A673 (cell line): ENCODE data around the gene CCDC43. TPM values are rescaled to one million over a fixed set of nuclear protein-coding genes. Genes with fewer than 3 reads are reported as not detected.
A peak's percentile ranks its signal among the peaks of the same experiment; 100 is the strongest.
"Not testable (repeated sequence)": the region's sequence is repeated elsewhere in the genome, so short reads cannot be mapped to it uniquely, and the experiment has no call there.

ENCODE experiments used
- BruUV-seq: library from RNA; stranded (reverse); fragments of 400-500 nt; replicated peaks from 2 replicates; lab custom pipeline; 2021; lab: Mats Ljungman, UMichigan
- CTCF ChIA-PET: fragments of 300-600 bp; sonication (Branson Sonifier 250); formaldehyde crosslinking; loops from one replicate; lab custom pipeline; 2022; ENCODE audit warnings: antibody characterized with exemption; lab: Charles Lee
- POLR2A ChIA-PET: fragments of 300-600 bp; sonication (Branson Sonifier 250); formaldehyde crosslinking; loops from one replicate; lab custom pipeline; 2022; ENCODE audit warnings: antibody characterized with exemption; ENCODE audit not compliant: low non-redundant PET; lab: Charles Lee
- DNase-seq: peaks from one replicate; pipeline ENCODE4 v3.0.0-alpha.2; 2015; ENCODE audit warnings: low spot score
- H3K27ac ChIP-seq: fragments of 200-600 bp; sonication (generic); 2 replicates; pipeline ENCODE4 v1.5.1; 2016; ENCODE audit warnings: mixed run types, low read depth, mild to moderate bottlenecking, mixed read lengths, antibody characterized with exemption, low read length; ENCODE audit not compliant: poor library complexity, severe bottlenecking
- H3K27me3 ChIP-seq: fragments of 200-600 bp; sonication (generic); replicated peaks from 2 replicates; pipeline ENCODE4 v1.6.1; 2017; ENCODE audit warnings: mixed run types, low read depth, mild to moderate bottlenecking, mixed read lengths, antibody characterized with exemption, low read length; ENCODE audit not compliant: insufficient read depth, poor library complexity
- H3K36me3 ChIP-seq: fragments of 200-600 bp; sonication (generic); 2 replicates; pipeline ENCODE4 v1.6.1; 2016; ENCODE audit warnings: mixed run types, mild to moderate bottlenecking, mixed read lengths, antibody characterized with exemption, low read length; ENCODE audit not compliant: insufficient read depth, poor library complexity, severe bottlenecking
- H3K4me1 ChIP-seq: fragments of 200-600 bp; sonication (generic); 2 replicates; pipeline ENCODE4 v1.6.1; 2017; ENCODE audit warnings: mixed run types, mild to moderate bottlenecking, mixed read lengths, antibody characterized with exemption, low read length; ENCODE audit not compliant: insufficient read depth, poor library complexity, severe bottlenecking
- H3K4me3 ChIP-seq: fragments of 200-600 bp; sonication (generic); 2 replicates; pipeline ENCODE4 v1.5.1; 2016; ENCODE audit warnings: low read depth, mixed run types, mild to moderate bottlenecking, mixed read lengths, low read length; ENCODE audit not compliant: poor library complexity, severe bottlenecking
- H3K9me3 ChIP-seq: fragments of 200-600 bp; sonication (generic); 2 replicates; pipeline ENCODE4 v1.6.1; 2016; ENCODE audit warnings: mixed run types, low read depth, mild to moderate bottlenecking, mixed read lengths, antibody characterized with exemption, low read length; ENCODE audit not compliant: poor library complexity, severe bottlenecking
- EZH2 ChIP-seq: fragments of 200-600 bp; sonication (generic); IDR thresholded peaks from 2 replicates; pipeline ENCODE4 v1.6.1; 2017; ENCODE audit warnings: borderline replicate concordance, low read depth, mild to moderate bottlenecking, mixed read lengths, antibody characterized with exemption, low read length; ENCODE audit not compliant: poor library complexity, severe bottlenecking
- intact Hi-C: fragments of 100-400 bp; cut with micrococcal nuclease; formaldehyde crosslinking; loops from one replicate; pipeline ENCODE4 v1.10.0; 2022; ENCODE audit not compliant: unreplicated experiment
- total RNA-seq: library from RNA; stranded (reverse); gene quantifications from 2 replicates; pipeline ENCODE4 v1.2.3, GENCODE V29; 2021
- TF ChIP-seq, protein P1 (sequence below): fragments of 300-800, 200-600 bp; sonication (generic); conservative IDR thresholded peaks from 2 replicates; pipeline ENCODE4 v1.5.1; 2017; ENCODE audit warnings: low read depth, mild to moderate bottlenecking, antibody characterized with exemption, low read length, moderate library complexity, mixed read lengths

The CCDC43 gene
- total RNA-seq, 1 experiment from 2014 or later = 20.3 TPM

DNA sequence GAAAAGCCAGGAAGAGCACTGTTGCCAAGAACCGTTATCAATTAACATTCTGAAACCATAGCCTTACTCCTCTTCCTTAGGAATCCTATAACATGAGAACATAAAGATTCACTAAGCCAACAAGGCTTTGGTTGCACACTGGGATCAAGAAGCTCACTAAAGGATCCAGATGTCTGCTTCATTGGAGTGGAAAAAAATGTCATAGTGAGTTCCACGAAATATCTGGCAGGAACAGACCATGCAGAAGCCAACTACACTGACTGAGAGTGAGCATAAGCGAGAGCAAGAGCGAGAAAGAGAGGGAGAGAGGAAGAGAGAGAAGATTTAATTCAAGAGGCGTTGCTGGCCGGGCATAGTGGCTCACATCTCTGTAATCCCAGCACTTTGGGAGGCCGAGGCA lies 46.7 kb downstream of the CCDC43 start:
- no peaks in the 10 kb centered on the region for H3K4me1 ChIP-seq
- no peak for DNase-seq
- H3K36me3 ChIP-seq = no peaks in the 10 kb centered on the region
- intact Hi-C loops = no loop called here
- POLR2A ChIA-PET = interaction anchor here (0.5 kb wide), 1 partner anchor 27 kb away, joined by 10 read pairs; no protein-coding TSS in a partner anchor
- no peak overlapping the region for H3K4me3 ChIP-seq
- CTCF ChIA-PET = no interaction called here
- no peak overlapping the region for H3K27ac ChIP-seq
- no peaks in the 10 kb centered on the region for H3K27me3 ChIP-seq
- no TSS peak for BruUV-seq
- TF ChIP-seq EZH2 = no peak
- TF ChIP-seq, protein P1, sequence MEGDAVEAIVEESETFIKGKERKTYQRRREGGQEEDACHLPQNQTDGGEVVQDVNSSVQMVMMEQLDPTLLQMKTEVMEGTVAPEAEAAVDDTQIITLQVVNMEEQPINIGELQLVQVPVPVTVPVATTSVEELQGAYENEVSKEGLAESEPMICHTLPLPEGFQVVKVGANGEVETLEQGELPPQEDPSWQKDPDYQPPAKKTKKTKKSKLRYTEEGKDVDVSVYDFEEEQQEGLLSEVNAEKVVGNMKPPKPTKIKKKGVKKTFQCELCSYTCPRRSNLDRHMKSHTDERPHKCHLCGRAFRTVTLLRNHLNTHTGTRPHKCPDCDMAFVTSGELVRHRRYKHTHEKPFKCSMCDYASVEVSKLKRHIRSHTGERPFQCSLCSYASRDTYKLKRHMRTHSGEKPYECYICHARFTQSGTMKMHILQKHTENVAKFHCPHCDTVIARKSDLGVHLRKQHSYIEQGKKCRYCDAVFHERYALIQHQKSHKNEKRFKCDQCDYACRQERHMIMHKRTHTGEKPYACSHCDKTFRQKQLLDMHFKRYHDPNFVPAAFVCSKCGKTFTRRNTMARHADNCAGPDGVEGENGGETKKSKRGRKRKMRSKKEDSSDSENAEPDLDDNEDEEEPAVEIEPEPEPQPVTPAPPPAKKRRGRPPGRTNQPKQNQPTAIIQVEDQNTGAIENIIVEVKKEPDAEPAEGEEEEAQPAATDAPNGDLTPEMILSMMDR = no peak
- H3K9me3 ChIP-seq = no peaks in the 10 kb centered on the region

DNA sequence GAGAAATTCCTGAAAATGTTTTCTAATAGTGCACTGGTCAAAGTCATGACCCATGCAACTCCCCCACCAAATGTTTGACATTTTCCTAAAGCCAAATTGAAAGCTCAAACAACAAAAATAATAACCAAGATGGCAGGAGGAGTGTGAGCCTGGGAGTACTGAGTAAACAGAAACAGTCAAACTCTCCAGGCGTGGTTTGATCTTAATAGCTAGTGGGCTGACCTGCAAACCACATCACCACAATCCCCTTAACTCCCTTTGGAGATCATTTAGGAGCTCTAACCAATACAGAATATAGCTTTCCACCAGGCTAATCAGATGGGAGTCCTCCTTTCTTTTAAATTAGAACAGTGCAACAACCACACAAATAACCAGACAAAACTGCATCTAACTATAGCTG lies 52.5 kb downstream of the CCDC43 start:
- intact Hi-C loops = loop anchor here (5.0 kb wide), 1 partner anchor 105 kb away; no protein-coding TSS in a partner anchor
- no peak for DNase-seq
- no peak overlapping the region for H3K27ac ChIP-seq
- ChIA-PET CTCF (interaction anchor here (0.6 kb wide), 1 partner anchor 56 kb away, joined by 3 read pairs; no protein-coding TSS in a partner anchor), POLR2A (interaction anchor here (0.6 kb wide), 1 partner anchor 26 kb away, joined by 3 read pairs; no protein-coding TSS in a partner anchor)
- no peaks in the 10 kb centered on the region for H3K27me3 ChIP-seq
- no peaks in the 10 kb centered on the region for H3K4me1 ChIP-seq
- TF ChIP-seq EZH2 = no peak
- TF ChIP-seq, protein P1 = no peak
- H3K9me3 ChIP-seq = no peaks in the 10 kb centered on the region
- no peak overlapping the region for H3K4me3 ChIP-seq
- H3K36me3 ChIP-seq = no peaks in the 10 kb centered on the region
- no TSS peak for BruUV-seq

DNA sequence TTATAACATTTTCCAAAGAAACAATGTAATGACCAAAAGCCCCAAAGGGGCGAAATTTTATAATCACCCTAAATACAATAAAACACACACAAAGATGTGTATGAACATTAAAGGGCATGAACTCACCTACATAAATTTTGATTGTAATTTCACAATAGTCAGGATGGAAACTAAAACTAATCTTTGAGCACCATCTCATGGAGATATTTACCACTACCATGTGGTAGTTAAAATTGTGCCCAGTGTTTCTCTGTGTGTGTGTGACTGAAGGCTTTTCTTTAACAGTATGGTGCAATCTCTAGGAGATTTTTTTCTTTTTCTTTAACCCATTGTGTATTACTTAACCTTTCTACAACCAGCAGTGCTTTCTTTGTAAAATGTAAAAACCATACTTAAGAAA lies 53.0 kb downstream of the CCDC43 start:
- ChIA-PET CTCF (no interaction called here), POLR2A (no interaction called here)
- Histone ChIP-seq H3K36me3 (no peaks in the 10 kb centered on the region), H3K9me3 (no peaks in the 10 kb centered on the region), H3K4me1 (no peaks in the 10 kb centered on the region), H3K4me3 (no peak overlapping the region), H3K27ac (no peak overlapping the region), H3K27me3 (no peaks in the 10 kb centered on the region)
- intact Hi-C loops = loop anchor here (5.0 kb wide), 1 partner anchor 104 kb away; no protein-coding TSS in a partner anchor
- TF ChIP-seq, protein P1 = peak; percentile 30; the same call in 1 of the 2 replicates
- no peak for TF ChIP-seq EZH2
- BruUV-seq = no TSS peak
- peak; percentile 1 for DNase-seq

DNA sequence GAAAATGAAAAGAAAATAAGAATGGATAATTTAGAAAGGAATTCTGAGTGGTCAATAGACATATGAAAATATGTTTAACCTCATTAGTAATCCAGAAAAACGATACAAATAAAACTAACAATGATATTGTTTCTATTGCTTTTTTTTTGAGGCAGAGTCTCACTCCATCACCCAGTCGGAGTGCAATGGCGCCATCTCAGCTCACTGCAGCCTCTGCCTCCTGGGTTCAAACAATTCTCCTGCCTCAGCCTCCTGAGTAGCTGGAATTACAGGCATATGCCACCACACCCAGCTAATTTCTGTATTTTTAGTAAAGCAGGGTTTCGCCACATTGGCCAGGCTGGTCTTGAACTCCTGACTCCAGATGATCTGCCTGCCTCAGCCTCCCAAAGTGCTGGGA lies 55.2 kb downstream of the CCDC43 start:
- POLR2A ChIA-PET, CTCF ChIA-PET: not testable (repeated sequence)

More for the DNA sequence above, 55.2 kb downstream of the CCDC43 start:
- BruUV-seq, H3K27me3 ChIP-seq, intact Hi-C loops, DNase-seq, H3K4me1 ChIP-seq, H3K27ac ChIP-seq, H3K4me3 ChIP-seq, H3K9me3 ChIP-seq, H3K36me3 ChIP-seq: not testable (repeated sequence)
